B cell (primary cell): ENCODE data around the gene TTC28. TPM values are rescaled to one million over a fixed set of nuclear protein-coding genes. Genes with fewer than 3 reads are reported as not detected.

ENCODE experiments used
- ATAC-seq: fragments of 200-7000 bp; cut with Tn5 transposase; one replicate; pipeline ENCODE4 v1.10.0; 2021; ENCODE audit warnings: low read depth, mild to moderate bottlenecking, moderate number of reproducible peaks, moderate library complexity
- CTCF ChIA-PET: fragments of 350-600 bp; sonication (Branson Sonifier 250); formaldehyde crosslinking; loops from one replicate; lab custom pipeline; 2021; ENCODE audit warnings: antibody characterized with exemption, inconsistent platforms; lab: Charles Lee
- POLR2A ChIA-PET: fragments of 350-600 bp; sonication (Branson Sonifier 250); formaldehyde crosslinking; loops from one replicate; lab custom pipeline; 2021; ENCODE audit warnings: antibody characterized with exemption; lab: Charles Lee
- DNase-seq: peaks from one replicate; pipeline ENCODE4 v3.0.0; 2013
- H2AFZ ChIP-seq: 2 replicates; pipeline ENCODE4 v1.6.1; 2012; ENCODE audit warnings: mild to moderate bottlenecking, low read depth, low read length; ENCODE audit not compliant: insufficient read depth, poor library complexity, severe bottlenecking
- H3K27ac ChIP-seq, 2 donors: 1 replicate in 1 of 2; 2 replicates in 1 of 2; pipeline ENCODE4 v1.5.1; 2012 to 2013; ENCODE audit warnings: low read length in 2 of 2, mild to moderate bottlenecking in 2 of 2, moderate library complexity in 1 of 2
- H3K27me3 ChIP-seq, 4 experiments: fragments of 200-600 bp in 1 of 4; sonication (generic) in 1 of 4; replicated peaks in 1 of 4; 1 replicate in 2 of 4; 2 replicates in 2 of 4; pipeline versions ENCODE4 v1.6.1 to v1.7.0; 2013 to 2016; ENCODE audit warnings: low read length in 3 of 4, mild to moderate bottlenecking in 2 of 4, mixed read lengths in 1 of 4, moderate library complexity in 1 of 4; ENCODE audit not compliant: insufficient read depth in 4 of 4, control insufficient read depth in 3 of 4; ENCODE audit errors: control extremely low read depth in 1 of 4
- H3K36me3 ChIP-seq, 2 experiments: replicated peaks in 1 of 2; 1 replicate in 1 of 2; 2 replicates in 1 of 2; pipeline versions ENCODE4 v1.6.1 to v1.7.1; 2013; ENCODE audit warnings: low read length in 1 of 2; ENCODE audit not compliant: insufficient read depth in 2 of 2, control insufficient read depth in 1 of 2; ENCODE audit errors: control extremely low read depth in 1 of 2, extremely low read depth in 1 of 2
- H3K4me1 ChIP-seq, 2 donors: fragments of 200-600 bp in 1 of 2; sonication (generic) in 1 of 2; 1 replicate in 1 of 2; 2 replicates in 1 of 2; pipeline versions ENCODE4 v1.5.1 to v1.6.1; 2013 to 2017; ENCODE audit warnings: low read length in 2 of 2; ENCODE audit not compliant: control insufficient read depth in 2 of 2, insufficient read depth in 2 of 2
- H3K4me2 ChIP-seq: replicated peaks from 2 replicates; pipeline ENCODE3; 2012; ENCODE audit warnings: mild to moderate bottlenecking, low read depth, low read length; ENCODE audit not compliant: poor library complexity, severe bottlenecking
- H3K4me3 ChIP-seq, 5 experiments: fragments of 200-600 bp in 1 of 5; sonication (generic) in 1 of 5; 1 replicate in 3 of 5; 2 replicates in 2 of 5; pipeline versions ENCODE4 v1.5.1 to v1.7.0; 2011 to 2016; ENCODE audit warnings: low read length in 4 of 5, mild to moderate bottlenecking in 4 of 5, low read depth in 2 of 5, control low read depth in 1 of 5, moderate library complexity in 1 of 5; ENCODE audit not compliant: insufficient read depth in 1 of 5; ENCODE audit errors: control extremely low read depth in 1 of 5, extremely low read depth in 1 of 5
- H3K79me2 ChIP-seq: fragments of 200-600 bp; sonication (generic); one replicate; pipeline ENCODE4 v1.6.0; 2016; ENCODE audit warnings: low read length; ENCODE audit not compliant: control insufficient read depth, insufficient read depth
- H3K9ac ChIP-seq: fragments of 200-600 bp; sonication (generic); 2 replicates; pipeline ENCODE4 v1.6.1; 2017; ENCODE audit warnings: mild to moderate bottlenecking, low read length, moderate library complexity
- H3K9me3 ChIP-seq, 3 donors: one replicate each; pipeline versions ENCODE4 v1.6.1 to v1.7.1; 2013; ENCODE audit warnings: low read length in 2 of 3; ENCODE audit not compliant: control insufficient read depth in 2 of 3, insufficient read depth in 1 of 3; ENCODE audit errors: control extremely low read depth in 1 of 3
- H4K20me1 ChIP-seq: 2 replicates; pipeline ENCODE4 v1.6.0; 2012; ENCODE audit warnings: mild to moderate bottlenecking, low read length; ENCODE audit not compliant: insufficient read depth, control insufficient read depth, poor library complexity, severe bottlenecking
- H3K27ac Mint-ChIP-seq: one replicate; pipeline ENCODE4 v1.8.0; 2021; ENCODE audit warnings: mixed read lengths
- H3K27me3 Mint-ChIP-seq: one replicate; pipeline ENCODE4 v1.8.0; 2021; ENCODE audit warnings: mixed read lengths
- H3K4me1 Mint-ChIP-seq: one replicate; pipeline ENCODE4 v1.8.0; 2021; ENCODE audit warnings: mixed read lengths
- H3K4me3 Mint-ChIP-seq: one replicate; pipeline ENCODE4 v1.8.0; 2021; ENCODE audit warnings: mixed read lengths
- H3K9me3 Mint-ChIP-seq: one replicate; pipeline ENCODE4 v1.8.0; 2022; ENCODE audit warnings: mixed read lengths; ENCODE audit not compliant: insufficient read depth
- CTCF ChIP-seq: fragments of 200-600 bp; IDR thresholded peaks from one replicate; pipeline ENCODE4 v1.8.0; 2022; ENCODE audit warnings: antibody characterized with exemption, mild to moderate bottlenecking
- EZH2 ChIP-seq: IDR thresholded peaks from 2 replicates; pipeline ENCODE4 v1.6.1; 2012; ENCODE audit warnings: borderline replicate concordance, low read depth, mild to moderate bottlenecking, moderate library complexity, low read length; ENCODE audit not compliant: insufficient read depth, poor library complexity, severe bottlenecking
- WGBS: methylation state at CpG from one replicate; pipeline ENCODE4 v1.1.5; 2013; ENCODE audit warnings: missing lambda C conversion rate; ENCODE audit not compliant: insufficient coverage; 5-methylcytosine and 5-hydroxymethylcytosine counted together
- intact Hi-C: fragments of 100-400 bp; cut with micrococcal nuclease; formaldehyde crosslinking; loops from one replicate; pipeline ENCODE4 v1.10.0; 2022
- polyA plus RNA-seq: library from polyadenylated mRNA; depleted of rRNA; stranded (reverse); fragments of >200 nt; gene quantifications from 2 replicates; pipeline ENCODE4 v1.2.3, GENCODE V29; 2012
- total RNA-seq, 2 donors: library from RNA; stranded (reverse); fragments of 120-200 nt in 1 of 2; gene quantifications; 1 replicate in 1 of 2; 2 replicates in 1 of 2; pipeline versions ENCODE4 v1.2.3 to v1.2.4, GENCODE V29; 2013 to 2022

The TTC28 gene
- total and polyA plus RNA-seq, 2 donors (not counting 1 experiment from before 2014, with no cell fraction given), result 4.5 to 7.3 TPM

- peaks cover 0 to 5% of the 10 kb centered on the region in 2 donors for H3K4me1 ChIP-seq
- H3K9ac ChIP-seq, result peak overlapping the region; percentile 22
- no peaks in the 10 kb centered on the region for H4K20me1 ChIP-seq
- CTCF ChIA-PET, result no interaction called here
- whole genome bisulfite sequencing, result 86% methylated on average over 1 of the region's 2 CpGs
- no peak overlapping the region for H3K4me3 Mint-ChIP-seq
- no peak overlapping the region for H3K4me3 ChIP-seq
- no peaks in the 10 kb centered on the region for H3K9me3 ChIP-seq
- H3K79me2 ChIP-seq, result no peaks in the 10 kb centered on the region
- H3K27me3 Mint-ChIP-seq, result peaks cover 4% of the 10 kb centered on the region
- H3K27ac Mint-ChIP-seq, result no peak overlapping the region
- H3K27ac ChIP-seq, result no peak overlapping the region
- intact Hi-C loops, result no loop called here
- no peaks in the 10 kb centered on the region for H3K27me3 ChIP-seq
- no peaks in the 10 kb centered on the region for H3K36me3 ChIP-seq
- no peaks in the 10 kb centered on the region for H3K9me3 Mint-ChIP-seq
- H3K4me2 ChIP-seq, result no peak overlapping the region
- ATAC-seq, result no peak
- TF ChIP-seq EZH2 (no peak), CTCF (no peak)
- peaks cover 19% of the 10 kb centered on the region for H3K4me1 Mint-ChIP-seq
- DNase-seq, result no peak
- POLR2A ChIA-PET, result no interaction called here
- H2AFZ ChIP-seq, result no peak overlapping the region
These were observed 379.9 kb downstream of the TTC28 start for GRCh38 chr22:28299753-28300152.

GRCh38 chr22:28299309-28299708, 380.3 kb downstream of the TTC28 start:
- DNase-seq, result no peak
- H3K4me3 ChIP-seq, result no peak overlapping the region
- no peaks in the 10 kb centered on the region for H4K20me1 ChIP-seq
- no peak overlapping the region for H3K4me2 ChIP-seq
- no peak overlapping the region for H3K4me3 Mint-ChIP-seq
- no peaks in the 10 kb centered on the region for H3K9me3 Mint-ChIP-seq
- peaks cover 19% of the 10 kb centered on the region for H3K4me1 Mint-ChIP-seq
- no peaks in the 10 kb centered on the region for H3K36me3 ChIP-seq
- H3K79me2 ChIP-seq, result no peaks in the 10 kb centered on the region
- H3K27ac Mint-ChIP-seq, result no peak overlapping the region
- no peaks in the 10 kb centered on the region for H3K9me3 ChIP-seq
- H3K4me1 ChIP-seq, result peaks cover 0 to 5% of the 10 kb centered on the region in 2 donors
- CTCF ChIA-PET, result no interaction called here
- no peak overlapping the region for H2AFZ ChIP-seq
- H3K27me3 Mint-ChIP-seq, result peaks cover 4% of the 10 kb centered on the region
- H3K27ac ChIP-seq, result no peak overlapping the region
- no peak for ATAC-seq
- no peaks in the 10 kb centered on the region for H3K27me3 ChIP-seq
- intact Hi-C loops, result no loop called here
- no peak overlapping the region for H3K9ac ChIP-seq
- TF ChIP-seq CTCF, result no peak
- TF ChIP-seq EZH2, result no peak
- WGBS, result no CpG with 5 or more reads among the region's 3 CpGs
- POLR2A ChIA-PET, result no interaction called here
